Measurements from ENCODE around the gene CLEC9A.
"Not testable (repeated sequence)": the region's sequence is repeated elsewhere in the genome, so short reads cannot be mapped to it uniquely, and the experiment has no call there.

Gene CLEC9A

DNA sequence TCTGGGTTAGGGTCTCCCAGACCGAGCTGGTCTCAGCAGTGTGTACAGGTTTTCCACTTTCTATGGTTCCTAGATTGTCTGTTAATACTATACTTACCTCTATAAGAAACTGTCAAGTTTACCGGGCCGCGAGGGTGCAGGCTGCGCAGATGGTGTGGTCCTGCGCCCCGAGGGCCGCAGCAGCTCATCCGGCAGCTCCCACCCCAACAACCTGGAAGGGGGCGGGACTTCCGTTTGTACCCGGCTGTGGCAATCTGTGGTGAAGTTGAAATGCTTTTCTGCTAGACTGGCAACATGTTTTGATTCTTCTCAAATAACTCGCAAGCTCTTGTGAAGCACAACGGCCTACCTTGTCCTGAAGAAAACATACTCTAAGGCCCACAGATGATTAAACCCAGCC, at the start of gene CLEC9A:
Gene CLEC9A (plus strand): TSS at position 237 of the 400 bp plus-strand sequence. CDS start 22,006 bp downstream, outside the sequence.
- DNase-seq (ENCODE audit: low read depth in 2 of 2) = no peak

DNA sequence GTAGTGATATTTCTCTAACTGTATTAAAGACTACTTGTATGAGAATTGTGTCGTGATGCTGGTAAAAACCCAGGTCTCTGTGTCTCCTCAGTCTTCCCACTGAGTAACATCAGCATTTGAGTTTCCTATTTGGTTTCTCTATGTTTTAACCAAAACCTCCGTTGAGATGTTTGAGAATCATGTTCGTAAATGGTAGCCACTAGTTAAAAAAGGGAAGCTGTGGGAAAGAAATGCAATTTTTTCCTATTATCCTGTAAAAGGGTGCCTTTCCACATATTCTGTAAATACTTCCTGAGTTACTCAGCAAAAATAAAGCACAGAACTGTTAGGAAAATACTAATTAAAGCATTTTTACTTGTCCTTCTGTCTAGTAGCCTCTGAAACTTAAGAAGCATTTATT, 38.6 kb upstream of the CLEC9A start:
- DNase-seq (ENCODE audit: low read depth in 2 of 2) = no peak

DNA sequence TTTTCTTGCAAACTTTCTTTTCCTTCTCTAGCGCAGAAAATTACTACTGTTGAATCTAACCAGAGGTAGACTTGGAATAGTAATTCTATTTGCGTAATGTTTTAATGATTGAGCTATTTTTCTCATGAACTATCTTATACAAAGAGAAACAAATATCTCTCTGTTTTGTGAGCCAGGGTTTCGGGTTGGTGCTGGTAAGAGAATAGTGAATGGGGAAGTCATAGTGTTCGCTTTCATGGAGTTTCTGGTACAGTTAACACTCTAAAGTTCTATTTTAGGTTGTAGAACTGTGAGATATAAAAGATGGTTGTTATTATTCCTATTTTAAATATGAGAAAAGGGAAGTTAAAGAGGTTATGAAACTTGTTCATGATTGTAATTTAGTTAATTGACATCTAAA, 38.2 kb upstream of the CLEC9A start:
- DNase-seq (ENCODE audit: low read depth in 2 of 2) = no peak

DNA sequence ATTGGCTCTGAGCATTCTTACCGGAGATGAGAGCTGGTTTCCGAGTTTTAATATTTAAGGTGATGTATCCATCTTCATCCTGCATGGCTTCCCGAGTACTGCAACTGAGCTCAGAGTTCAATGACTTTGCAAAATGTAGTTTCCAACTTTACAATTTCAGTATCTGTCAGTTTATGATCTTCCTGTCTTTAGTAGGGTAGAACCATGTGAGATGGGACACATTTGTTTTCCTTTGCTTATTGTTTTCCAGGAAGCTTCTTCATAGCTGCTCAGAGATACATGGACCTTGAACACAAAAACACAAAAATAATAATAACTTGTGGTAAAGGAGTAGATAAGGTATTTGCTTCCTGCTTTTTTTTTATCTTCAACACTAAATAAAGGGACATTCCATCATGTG, 31.5 kb upstream of the CLEC9A start, which contains the start of gene CLEC1B:
Gene CLEC1B (minus strand): TSS at position 106 of the 400 bp plus-strand sequence. CDS start 21 bp downstream, at position 85.
- DNase-seq (ENCODE audit: low read depth in 2 of 2) = no peak

DNA sequence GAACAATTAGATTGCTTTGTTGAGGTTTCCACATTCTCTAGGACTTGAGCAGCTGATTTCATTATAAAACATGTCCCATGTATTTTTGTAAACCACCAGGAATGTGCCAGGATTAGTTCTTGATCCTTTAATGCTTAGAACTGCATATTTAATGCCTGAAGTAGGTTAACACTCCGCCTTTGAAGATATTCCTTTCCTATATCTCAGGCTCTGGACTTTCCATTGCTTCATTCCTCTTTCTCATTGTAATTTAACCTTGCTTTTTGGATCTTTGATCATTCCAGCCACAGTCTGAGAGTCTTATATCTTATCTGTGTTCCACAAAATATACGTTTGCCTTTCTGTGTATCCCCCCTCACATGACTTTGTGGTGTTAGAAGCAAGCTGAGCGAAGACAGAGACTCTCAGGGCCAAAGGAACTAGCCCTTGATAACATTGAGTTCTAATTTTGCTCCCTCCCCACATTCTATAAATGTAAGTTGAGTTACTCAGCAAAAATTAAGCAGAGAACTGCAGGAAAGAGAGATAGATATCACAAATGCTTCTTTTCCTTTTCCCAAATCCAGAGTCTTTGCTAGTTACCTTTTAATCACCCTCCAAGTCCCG, 29.2 kb upstream of the CLEC9A start:
- no peak for DNase-seq (ENCODE audit: low read depth in 2 of 2)

DNA sequence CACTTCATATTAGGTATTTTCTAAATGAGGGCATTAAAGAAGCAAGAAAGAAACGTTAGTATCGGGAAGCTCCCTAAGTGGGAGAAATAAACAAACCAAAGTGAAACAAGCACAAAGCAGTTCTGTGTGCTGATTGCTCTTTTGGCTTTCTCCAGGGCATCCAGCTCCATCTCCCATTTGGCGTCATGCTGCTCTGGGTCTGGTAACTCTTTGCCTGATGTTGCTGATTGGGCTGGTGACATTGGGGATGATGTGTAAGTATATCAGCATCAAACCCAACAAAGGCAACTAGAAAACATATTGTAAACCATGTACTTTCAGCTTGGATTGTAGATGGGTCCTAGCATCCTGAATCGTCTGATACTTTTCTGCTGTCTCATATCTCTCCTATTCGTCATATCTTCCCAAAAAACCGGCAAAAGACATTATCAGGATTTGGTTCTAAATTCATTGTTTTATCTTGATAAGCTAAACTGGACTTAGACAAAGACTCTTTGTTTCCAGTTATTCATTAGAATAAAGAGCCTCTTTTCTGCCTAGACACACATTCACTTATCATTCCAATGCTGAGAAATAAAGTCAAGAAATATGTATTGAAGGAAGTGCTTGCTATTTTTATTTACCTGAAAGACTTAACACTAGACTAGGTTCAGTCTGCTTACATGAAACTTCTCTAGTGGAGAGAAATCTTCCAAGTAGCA, 17.7 kb upstream of the CLEC9A start:
- DNase-seq (ENCODE audit: low read depth in 2 of 2) = no peak

DNA sequence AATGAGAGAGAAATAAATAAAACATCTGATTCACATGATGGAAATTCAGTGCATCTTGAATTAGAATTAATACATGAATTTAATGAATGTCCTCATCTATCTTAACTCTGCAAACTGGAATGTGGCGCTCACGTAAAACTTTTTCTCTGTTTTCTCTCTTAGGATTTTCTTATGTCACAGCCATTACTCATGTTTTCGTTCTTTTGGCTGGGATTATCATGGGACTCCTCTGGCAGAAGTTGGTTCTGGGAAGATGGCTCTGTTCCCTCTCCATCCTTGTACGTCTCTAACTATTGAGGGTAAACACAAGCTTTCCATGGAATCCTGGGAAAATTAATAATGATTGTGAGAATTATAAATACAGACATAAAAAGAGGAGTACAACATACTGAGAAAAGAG, 15.0 kb upstream of the CLEC9A start:
- DNase-seq (ENCODE audit: low read depth in 2 of 2) = no peak

DNA sequence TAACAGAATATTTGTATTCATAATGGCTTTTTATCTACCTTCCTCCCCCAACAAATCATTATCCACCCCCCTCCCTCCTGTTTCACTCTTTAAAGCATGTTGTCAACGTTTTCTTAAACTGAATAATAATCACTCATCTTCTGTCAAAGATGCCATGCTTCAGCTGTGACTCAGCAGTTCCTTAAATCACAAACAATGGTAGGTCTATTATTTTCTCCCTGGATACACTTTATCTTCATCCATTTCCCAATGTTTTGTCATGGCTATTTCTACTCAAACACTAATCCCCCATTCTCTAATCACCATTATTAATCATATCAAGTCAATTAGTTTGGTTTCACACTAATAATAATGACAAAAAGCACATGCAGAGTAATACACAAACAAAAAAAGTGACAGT, 13.6 kb upstream of the CLEC9A start:
- DNase-seq (ENCODE audit: low read depth in 2 of 2) = no peak

DNA sequence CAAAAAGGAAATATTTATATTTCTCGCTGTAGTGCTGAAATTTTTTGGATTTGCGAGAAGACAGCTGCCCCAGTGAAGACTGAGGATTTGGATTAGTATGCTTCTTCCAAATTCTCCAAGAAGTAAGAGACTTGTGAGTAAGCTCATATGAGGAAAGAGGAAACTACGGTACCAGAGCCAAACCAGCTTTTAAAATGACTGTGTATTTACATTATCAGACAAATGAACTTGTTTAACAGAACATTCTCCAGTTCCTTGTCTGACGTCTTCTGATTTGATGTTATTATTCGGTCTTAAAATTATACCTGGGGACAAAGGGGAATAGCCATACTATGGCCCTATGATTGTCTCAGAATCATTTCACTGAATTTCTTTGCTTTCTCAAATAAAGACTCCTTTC, 12.1 kb upstream of the CLEC9A start:
- DNase-seq (ENCODE audit: low read depth in 2 of 2) = no peak

DNA sequence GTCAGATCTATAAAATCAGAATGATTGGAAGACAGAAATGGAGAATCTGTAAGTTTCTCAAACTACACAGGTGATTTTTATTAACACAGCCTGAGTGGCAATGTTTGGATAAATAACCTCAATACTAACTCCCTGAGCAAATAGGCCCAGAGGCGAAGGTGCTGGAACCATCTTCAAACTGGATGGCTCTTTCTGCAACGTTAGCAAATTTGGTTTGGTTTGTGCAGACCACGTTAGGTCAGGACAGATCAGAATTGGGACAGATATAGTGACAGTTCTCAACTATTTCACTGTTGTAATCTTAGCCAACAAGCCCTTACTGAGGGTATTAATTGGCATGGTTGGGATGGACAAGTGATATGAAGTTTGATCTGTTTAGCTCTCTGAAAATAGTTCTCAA, 9.1 kb upstream of the CLEC9A start:
- DNase-seq (ENCODE audit: low read depth in 2 of 2) = no peak

DNA sequence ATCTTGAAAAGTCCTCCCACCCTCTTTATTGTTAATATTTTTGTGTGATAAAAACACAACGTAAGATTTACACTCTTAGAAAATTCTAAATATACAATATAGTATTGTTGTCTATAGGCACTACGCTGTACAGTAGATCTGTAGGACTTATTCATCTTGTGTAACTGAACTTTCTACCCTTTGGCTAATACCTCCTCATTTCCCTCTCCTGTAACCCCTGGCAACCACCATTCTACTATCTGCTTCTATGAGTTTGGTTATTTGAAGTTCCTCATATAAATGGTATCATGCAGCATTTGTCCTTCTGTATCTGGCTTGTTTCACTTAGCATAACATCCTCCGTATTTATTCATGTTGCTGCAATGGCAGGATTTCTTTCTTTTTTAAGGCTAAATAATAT, 5.2 kb upstream of the CLEC9A start:
- no peak for DNase-seq (ENCODE audit: low read depth in 2 of 2)

DNA sequence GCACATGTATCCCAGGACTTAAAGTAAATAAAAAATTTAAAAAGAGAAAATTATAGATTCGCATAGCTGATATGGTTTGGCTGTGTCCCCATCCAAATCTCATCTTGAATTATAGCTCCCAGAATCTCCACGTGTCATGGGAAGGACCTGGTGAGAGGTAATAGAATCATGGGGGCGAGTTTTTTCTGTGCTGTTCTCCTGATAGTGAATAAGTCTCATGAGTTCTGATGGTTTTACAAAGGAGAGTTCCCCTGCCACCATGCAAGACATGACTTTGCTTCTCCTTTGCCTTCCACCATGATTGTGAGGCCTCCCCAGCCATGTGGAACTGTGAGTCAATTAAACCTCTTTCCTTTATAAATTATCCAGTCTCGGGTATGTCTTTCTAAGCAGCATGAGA, 3.8 kb upstream of the CLEC9A start:
- DNase-seq (ENCODE audit: low read depth in 2 of 2) = not testable (repeated sequence)

DNA sequence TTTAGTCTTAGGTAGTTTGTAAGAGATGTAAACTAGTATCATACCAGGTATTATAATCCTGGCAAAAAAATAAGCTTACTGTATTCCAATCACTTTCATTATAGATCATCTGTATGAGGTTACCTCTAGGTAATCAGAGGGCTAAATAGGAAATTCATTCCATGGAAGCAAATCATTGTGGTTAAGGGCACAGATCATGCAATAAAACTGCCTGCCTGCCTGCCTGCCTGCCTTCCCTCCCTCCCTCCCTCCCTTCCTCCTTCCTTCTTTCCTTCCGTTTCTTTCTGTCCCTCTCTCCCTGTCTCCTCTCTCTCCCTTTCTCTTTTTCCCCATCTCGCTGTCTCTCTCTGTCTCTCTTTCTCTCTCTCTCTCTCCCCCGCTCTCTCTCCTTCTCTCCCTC, 3.2 kb upstream of the CLEC9A start:
- DNase-seq (ENCODE audit: low read depth in 2 of 2) = no peak

DNA sequence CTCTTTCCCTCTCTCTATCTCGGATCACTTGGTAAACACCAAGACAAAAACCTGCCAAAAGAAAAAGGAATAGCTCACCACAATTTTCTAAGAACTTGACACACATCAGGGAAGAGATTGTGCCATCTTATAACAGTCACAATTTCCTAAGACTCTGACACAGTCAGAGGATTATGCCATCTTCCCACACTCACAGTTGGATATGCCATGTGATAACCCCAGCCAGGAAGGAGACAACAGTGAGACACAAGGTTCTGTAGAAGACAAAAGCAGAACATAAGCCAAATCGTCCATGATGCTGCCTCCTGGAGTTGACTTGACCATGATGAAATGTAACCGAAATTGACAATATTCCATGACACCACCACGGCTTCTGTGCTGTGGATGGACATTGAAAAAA, 2.8 kb upstream of the CLEC9A start:
- no peak for DNase-seq (ENCODE audit: low read depth in 2 of 2)

DNA sequence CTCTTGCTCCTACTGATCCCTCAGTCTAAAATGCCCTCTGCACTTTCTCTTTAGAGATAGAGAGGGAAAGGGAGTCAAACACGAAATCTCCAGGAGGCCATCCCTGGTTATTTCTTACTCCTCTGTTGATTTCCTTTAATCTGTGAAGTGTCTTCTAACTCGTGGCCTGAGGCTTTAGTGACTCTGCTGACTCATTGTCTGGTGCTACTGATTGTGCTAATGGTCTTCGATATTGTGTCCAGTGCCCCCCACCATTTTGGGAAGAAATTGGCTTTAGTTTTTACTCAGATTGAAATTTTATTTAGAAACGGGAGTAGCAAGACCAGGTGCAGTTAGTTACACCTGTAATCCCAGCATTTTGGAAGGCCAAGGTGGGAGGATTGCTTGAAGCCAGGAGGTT, 839 bp downstream of the CLEC9A start:
- no peak for DNase-seq (ENCODE audit: low read depth in 2 of 2)

DNA sequence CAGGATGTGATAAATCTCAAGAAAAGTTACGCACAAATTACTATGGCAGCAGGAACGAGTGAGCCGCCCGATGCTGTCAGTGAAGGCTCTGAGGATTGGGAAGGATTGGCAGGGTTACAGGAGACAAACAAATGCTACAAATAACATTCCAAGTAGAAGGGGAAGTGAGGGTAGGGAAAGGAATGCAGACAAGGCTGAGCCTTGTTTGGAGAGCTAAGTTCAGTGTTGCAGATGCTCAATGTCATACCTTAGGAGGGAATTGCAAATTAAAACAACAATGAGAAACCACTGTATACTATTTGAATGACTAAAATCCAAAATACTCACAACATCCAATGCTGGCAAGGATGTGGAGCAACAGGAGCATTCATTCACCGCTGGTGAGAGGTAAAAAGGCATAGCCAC, 1.3 kb downstream of the CLEC9A start:
- no peak for DNase-seq (ENCODE audit: low read depth in 2 of 2)

DNA sequence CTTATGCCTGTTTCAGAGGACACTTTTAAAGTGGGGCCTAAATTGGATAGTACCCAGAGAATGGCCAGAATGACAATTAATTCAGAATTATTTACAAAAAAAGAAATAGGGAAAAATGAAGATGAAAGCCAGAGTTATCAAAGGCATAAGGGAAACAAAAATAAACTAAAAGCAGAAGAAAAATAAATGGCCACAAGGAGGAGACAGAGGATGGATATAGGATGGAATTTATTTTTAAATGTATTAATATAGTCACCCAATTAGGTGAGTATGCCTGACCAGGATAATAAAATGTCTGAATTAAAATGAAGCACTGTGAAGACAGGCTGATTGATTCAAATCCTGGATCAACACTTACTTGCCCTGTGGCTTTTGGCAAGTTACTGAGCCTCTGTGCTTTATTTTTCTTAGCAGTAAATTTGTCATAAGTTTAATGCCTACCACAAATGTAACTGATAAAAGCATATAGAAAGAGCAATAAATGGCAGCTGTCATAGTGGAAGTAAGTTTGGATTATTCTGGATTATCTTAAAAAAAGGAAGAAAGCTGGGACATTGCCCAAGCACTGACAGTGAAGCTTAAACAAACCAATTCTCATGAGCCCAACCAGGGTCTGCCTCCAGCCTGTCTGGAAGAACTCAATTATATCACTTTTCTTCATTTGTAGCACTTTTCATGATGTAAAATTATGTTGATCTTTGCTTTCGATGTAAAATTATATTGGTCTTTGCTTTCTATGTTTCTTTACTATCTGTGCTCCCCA, 3.5 kb downstream of the CLEC9A start:
- DNase-seq (ENCODE audit: low read depth in 2 of 2) = no peak

DNA sequence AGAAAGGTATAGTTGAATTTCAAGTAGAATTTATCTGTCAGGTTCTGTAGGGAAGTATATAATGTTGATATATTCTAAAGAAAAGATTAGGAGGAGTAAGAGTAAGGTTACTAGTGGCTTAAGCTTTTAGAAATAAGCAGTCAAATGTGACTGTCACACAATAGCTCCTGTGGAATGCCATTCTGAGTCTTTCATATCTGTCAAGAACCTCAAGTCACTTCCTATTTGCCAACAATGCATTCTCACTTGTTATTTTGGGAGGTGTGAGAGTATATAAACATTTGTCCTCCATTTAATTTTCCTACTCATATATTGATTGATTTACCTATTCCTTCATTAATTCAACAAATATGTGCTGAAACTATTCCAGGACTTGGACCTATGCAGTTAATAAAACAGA, 11.7 kb downstream of the CLEC9A start:
- no peak for DNase-seq (ENCODE audit: low read depth in 2 of 2)

DNA sequence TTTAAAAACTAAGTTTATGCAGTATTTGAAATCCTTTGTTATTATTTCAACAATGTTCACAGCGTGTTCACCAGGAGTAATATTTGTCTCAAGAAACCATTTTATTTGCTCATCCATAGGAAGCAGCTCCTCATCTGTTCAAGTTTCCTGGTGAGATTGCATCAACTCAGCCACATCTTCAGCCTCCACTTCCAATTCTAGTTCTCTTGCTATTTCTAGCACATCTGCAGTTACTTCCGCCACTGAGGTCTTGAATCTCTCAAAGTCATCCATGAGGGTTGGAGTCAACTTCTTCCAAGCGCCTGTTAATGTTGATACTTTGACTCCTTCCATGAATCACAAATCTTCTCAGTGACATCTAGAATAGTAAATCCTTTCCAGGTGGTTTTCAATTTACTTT, 18.0 kb downstream of the CLEC9A start:
- DNase-seq (ENCODE audit: low read depth in 2 of 2) = no peak

DNA sequence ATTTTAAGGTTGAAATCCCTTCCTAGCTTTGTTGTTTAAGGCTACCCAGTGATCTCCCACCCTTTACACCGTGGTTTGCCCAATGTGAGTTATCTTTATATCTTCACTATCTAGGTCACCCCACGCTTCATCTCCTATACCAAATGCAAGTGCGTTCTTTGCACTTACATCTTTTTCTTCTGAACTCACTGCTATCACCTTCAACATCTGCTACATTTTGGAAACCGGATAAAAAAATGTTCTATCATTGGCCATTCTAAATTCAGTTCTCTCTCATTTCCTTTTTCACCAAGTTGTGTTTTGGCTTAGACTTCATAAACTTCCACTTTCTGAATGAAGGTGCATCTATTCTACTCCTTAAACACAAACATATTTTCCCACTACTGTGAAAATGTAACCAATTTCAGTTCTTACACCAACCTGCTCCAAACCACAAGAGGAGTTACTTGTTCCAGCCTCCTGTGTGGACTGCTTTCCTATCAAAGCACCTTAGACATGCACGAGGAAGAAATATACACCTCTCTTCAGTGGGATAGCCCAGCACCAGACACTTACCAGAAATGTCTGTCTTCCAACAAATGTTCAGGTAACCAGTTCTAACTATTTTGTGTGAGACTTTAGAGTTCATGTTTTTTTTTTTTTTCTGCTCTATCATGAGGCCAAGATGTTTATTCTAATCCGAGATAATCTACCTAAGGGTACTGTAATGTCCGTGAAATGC, 21.9 kb downstream of the CLEC9A start:
- DNase-seq (ENCODE audit: low read depth in 2 of 2) = no peak

DNA sequence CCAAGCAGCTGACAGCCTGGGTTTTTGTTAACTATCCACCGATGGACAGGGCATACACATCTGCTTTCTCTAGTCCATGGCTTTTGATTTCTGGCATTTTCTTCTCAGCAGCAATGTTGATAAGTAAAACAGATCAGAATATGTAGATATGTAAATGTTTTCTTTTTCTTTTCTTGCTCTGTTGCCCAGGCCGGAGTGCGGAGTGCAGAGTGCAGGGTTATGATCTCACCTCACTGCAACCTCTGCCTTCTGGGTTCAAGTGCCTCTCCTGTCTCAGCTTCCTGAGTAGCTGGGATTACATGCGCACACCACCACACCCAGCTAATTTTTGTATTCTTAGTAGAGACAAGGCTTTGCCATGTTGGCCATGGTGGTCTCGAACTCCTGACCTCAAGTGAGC, 27.9 kb downstream of the CLEC9A start:
- DNase-seq (ENCODE audit: low read depth in 2 of 2) = no peak

DNA sequence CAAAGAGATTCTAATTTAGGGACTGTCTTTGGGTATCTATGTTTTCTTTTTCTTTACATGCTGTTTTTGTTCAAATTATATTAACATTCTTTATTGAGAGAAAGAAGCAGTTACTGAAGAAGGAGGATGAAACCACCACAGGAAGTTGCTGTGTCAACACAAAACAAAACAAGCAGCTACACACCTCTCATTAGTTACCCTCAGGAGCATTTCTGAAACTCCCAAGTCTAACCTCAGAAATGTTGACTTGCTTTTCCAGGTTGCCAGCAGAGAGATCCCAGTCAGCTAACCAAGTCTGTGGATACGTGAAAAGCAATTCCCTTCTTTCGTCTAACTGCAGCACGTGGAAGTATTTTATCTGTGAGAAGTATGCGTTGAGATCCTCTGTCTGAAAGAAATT, 34.8 kb downstream of the CLEC9A start:
- no peak for DNase-seq (ENCODE audit: low read depth in 2 of 2)

All from stimulated activated CD4-positive, alpha-beta T cell treated with anti-CD3 and anti-CD28 coated beads, Interleukin-12 subunit alpha, Interleukin-12 subunit beta, amount 100 ng/mL, for 24 hours (primary cell).